Vagina (tissue), 2 donors: ENCODE data around the gene ZNF385B.

Source experiments
- CTCF ChIP-seq, 3 experiments: fragments of 450-650 bp in 2 of 3; fragments of 200-600 bp in 1 of 3; sonication (generic) in 1 of 3; IDR thresholded peaks; one replicate each; pipeline ENCODE4 v1.5.1; 2017 to 2019; ENCODE audit warnings: antibody characterized with exemption in 3 of 3, mild to moderate bottlenecking in 2 of 3, moderate library complexity in 2 of 3
- POLR2A ChIP-seq, 2 donors: fragments of 450-650 bp; IDR thresholded peaks; one replicate each; pipeline ENCODE4 v1.6.1; 2017; ENCODE audit warnings: antibody characterized with exemption in 2 of 2, mild to moderate bottlenecking in 2 of 2, moderate library complexity in 2 of 2
- POLR2AphosphoS5 ChIP-seq, 2 donors: sonication (generic); formaldehyde crosslinking; IDR thresholded peaks; one replicate each; pipeline ENCODE4 v1.9.0; 2017; ENCODE audit warnings: antibody characterized with exemption in 2 of 2, mild to moderate bottlenecking in 2 of 2, low read depth in 1 of 2; ENCODE audit not compliant: insufficient read depth in 1 of 2

DNA sequence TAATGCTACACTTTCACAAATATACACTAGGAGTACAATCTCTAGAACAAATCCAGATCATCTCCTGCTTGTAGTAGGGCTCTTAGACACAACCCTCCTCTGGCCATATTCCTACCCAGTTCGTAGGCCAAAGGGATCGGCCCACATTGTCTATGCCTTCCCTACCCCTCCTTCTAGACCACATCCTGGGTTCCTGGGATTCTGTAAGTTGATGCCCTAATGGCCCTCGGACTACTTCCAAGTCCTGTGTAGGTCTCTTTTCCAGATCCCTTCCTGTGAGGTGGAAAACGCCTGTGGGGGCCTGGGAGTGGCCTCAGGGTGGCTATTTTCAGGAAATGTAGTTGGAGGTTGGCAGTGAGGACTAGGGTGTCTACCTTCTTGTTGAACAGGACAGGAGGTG, 289.7 kb downstream of the ZNF385B start:
- TF ChIP-seq CTCF (IDR thresholded peaks at IDR 0.05) (no peak), POLR2AphosphoS5 (IDR thresholded peaks at IDR 0.05; ENCODE audit: insufficient read depth in 1 of 2, low read depth in 1 of 2) (no peak), POLR2A (IDR thresholded peaks at IDR 0.05) (no peak)
